SK-N-MC (cell line): ENCODE results near the gene SGMS1.

Experiments used
- DNase-seq: peaks from one replicate; pipeline ENCODE4 v3.0.0-alpha.2; 2011; ENCODE audit warnings: low read depth, low spot score
- H3K27ac ChIP-seq: fragments of 200-600 bp; sonication (generic); 2 replicates; pipeline ENCODE4 v1.5.1; 2016; ENCODE audit warnings: mixed run types
- H3K36me3 ChIP-seq: fragments of 200-600 bp; sonication (generic); 2 replicates; pipeline ENCODE4 v1.6.1; 2017; ENCODE audit warnings: antibody characterized with exemption, low read length, mixed read lengths; ENCODE audit not compliant: insufficient read depth
- H3K4me3 ChIP-seq: fragments of 200-600 bp; sonication (generic); 2 replicates; pipeline ENCODE4 v1.5.1; 2016
- H3K9ac ChIP-seq: fragments of 200-600 bp; sonication (generic); 2 replicates; pipeline ENCODE4 v1.8.0; 2017; ENCODE audit warnings: mixed run types, mixed read lengths; ENCODE audit not compliant: insufficient read length
- H3K9me3 ChIP-seq: fragments of 200-600 bp; sonication (generic); 2 replicates; pipeline ENCODE4 v1.6.1; 2017; ENCODE audit warnings: low read depth, mild to moderate bottlenecking, antibody characterized with exemption, low read length, moderate library complexity, mixed read lengths
- EZH2 ChIP-seq: fragments of 200-600 bp; sonication (generic); IDR thresholded peaks from one replicate; pipeline ENCODE4 v1.6.1; 2017; ENCODE audit warnings: antibody characterized with exemption
- FOXP2 ChIP-seq: optimal IDR thresholded peaks from 2 replicates; pipeline ENCODE3; 2011; ENCODE audit warnings: mild to moderate bottlenecking, moderate library complexity; ENCODE audit not compliant: insufficient read depth; ENCODE audit errors: extremely low read length, control extremely low read depth
- POLR2AphosphoS5 ChIP-seq: IDR thresholded peaks from 2 replicates; pipeline ENCODE4 v1.6.1; 2012; ENCODE audit warnings: mild to moderate bottlenecking, low read depth, low read length, borderline replicate concordance

SGMS1 gene

GRCh38 chr10:50641626-50642025 is 17.9 kb upstream of the SGMS1 start:
- DNase-seq, result no peak
- Histone ChIP-seq H3K4me3 (no peak overlapping the region), H3K9me3 (no peaks in the 10 kb centered on the region), H3K27ac (no peak overlapping the region), H3K9ac (no peak overlapping the region), H3K36me3 (no peaks in the 10 kb centered on the region)
- no peak for TF ChIP-seq EZH2
- no peak for TF ChIP-seq POLR2AphosphoS5
- no peak for TF ChIP-seq FOXP2

- TF ChIP-seq FOXP2 (no peak), POLR2AphosphoS5 (no peak), EZH2 (no peak)
- H3K4me3 ChIP-seq, result no peak overlapping the region
- H3K36me3 ChIP-seq, result no peaks in the 10 kb centered on the region
- no peak overlapping the region for H3K27ac ChIP-seq
- no peaks in the 10 kb centered on the region for H3K9me3 ChIP-seq
- DNase-seq, result no peak
- H3K9ac ChIP-seq, result no peak overlapping the region
Observed at GRCh38 chr10:50640238-50640637, 16.5 kb upstream of the SGMS1 start.

GRCh38 chr10:50636618-50637579 is 13.1 kb upstream of the SGMS1 start:
- Histone ChIP-seq H3K27ac (no peak overlapping the region), H3K9me3 (no peaks in the 10 kb centered on the region), H3K36me3 (no peaks in the 10 kb centered on the region), H3K4me3 (no peak overlapping the region), H3K9ac (no peak overlapping the region)
- no peak for TF ChIP-seq FOXP2
- no peak for TF ChIP-seq POLR2AphosphoS5
- no peak for TF ChIP-seq EZH2
- DNase-seq, result no peak

GRCh38 chr10:50635286-50635685 is 11.5 kb upstream of the SGMS1 start:
- DNase-seq, result no peak
- H3K27ac ChIP-seq, result no peak overlapping the region
- H3K9ac ChIP-seq, result no peak overlapping the region
- H3K9me3 ChIP-seq, result no peaks in the 10 kb centered on the region
- H3K36me3 ChIP-seq, result no peaks in the 10 kb centered on the region
- TF ChIP-seq POLR2AphosphoS5, result no peak
- no peak for TF ChIP-seq FOXP2
- TF ChIP-seq EZH2, result no peak
- no peak overlapping the region for H3K4me3 ChIP-seq

GRCh38 chr10:50634479-50634878 is 10.7 kb upstream of the SGMS1 start:
- no peak overlapping the region for H3K27ac ChIP-seq
- DNase-seq, result no peak
- H3K9me3 ChIP-seq, result no peaks in the 10 kb centered on the region
- H3K36me3 ChIP-seq, result no peaks in the 10 kb centered on the region
- H3K4me3 ChIP-seq, result no peak overlapping the region
- no peak overlapping the region for H3K9ac ChIP-seq
- no peak for TF ChIP-seq FOXP2

GRCh38 chr10:50631052-50631451 is 7.3 kb upstream of the SGMS1 start:
- DNase-seq, result no peak
- H3K4me3 ChIP-seq, result no peak overlapping the region
- no peaks in the 10 kb centered on the region for H3K36me3 ChIP-seq
- no peak overlapping the region for H3K9ac ChIP-seq
- H3K9me3 ChIP-seq, result no peaks in the 10 kb centered on the region
- no peak overlapping the region for H3K27ac ChIP-seq
- TF ChIP-seq EZH2 (no peak), POLR2AphosphoS5 (no peak), FOXP2 (no peak)

- no peaks in the 10 kb centered on the region for H3K9me3 ChIP-seq
- H3K4me3 ChIP-seq, result no peak overlapping the region
- DNase-seq, result no peak
- H3K9ac ChIP-seq, result no peak overlapping the region
- TF ChIP-seq POLR2AphosphoS5, result no peak
- no peaks in the 10 kb centered on the region for H3K36me3 ChIP-seq
- H3K27ac ChIP-seq, result no peak overlapping the region
Observed at GRCh38 chr10:50629495-50630122, 5.9 kb upstream of the SGMS1 start.

- H3K27ac ChIP-seq, result no peak overlapping the region
- no peaks in the 10 kb centered on the region for H3K36me3 ChIP-seq
- H3K4me3 ChIP-seq, result no peak overlapping the region
- DNase-seq, result no peak
- TF ChIP-seq EZH2, result no peak
- no peak for TF ChIP-seq POLR2AphosphoS5
- TF ChIP-seq FOXP2, result no peak
- no peak overlapping the region for H3K9ac ChIP-seq
- H3K9me3 ChIP-seq, result no peaks in the 10 kb centered on the region
Observed at GRCh38 chr10:50627896-50628295, 4.1 kb upstream of the SGMS1 start.
